KOPT-K1 (cell line): ENCODE measurements around the gene ZBP1.
"Not testable (repeated sequence)": the region's sequence is repeated elsewhere in the genome, so short reads cannot be mapped to it uniquely, and the experiment has no call there.

Experiments used
- H3K27ac ChIP-seq: fragments of 200-600 bp; sonication (generic); 2 replicates; pipeline ENCODE4 v1.5.1; 2016; ENCODE audit warnings: antibody characterized with exemption, mild to moderate bottlenecking, low read depth, low read length; ENCODE audit not compliant: poor library complexity, severe bottlenecking
- H3K36me3 ChIP-seq: fragments of 200-600 bp; sonication (generic); 2 replicates; pipeline ENCODE4 v1.5.1; 2017; ENCODE audit warnings: antibody characterized with exemption, mild to moderate bottlenecking, low read length, moderate library complexity; ENCODE audit not compliant: insufficient read depth
- H3K9me3 ChIP-seq: fragments of 200-600 bp; sonication (generic); 2 replicates; pipeline ENCODE4 v1.5.1; 2017; ENCODE audit warnings: antibody characterized with exemption, low read length, mild to moderate bottlenecking; ENCODE audit not compliant: insufficient read depth, poor library complexity, severe bottlenecking

Gene ZBP1

DNA sequence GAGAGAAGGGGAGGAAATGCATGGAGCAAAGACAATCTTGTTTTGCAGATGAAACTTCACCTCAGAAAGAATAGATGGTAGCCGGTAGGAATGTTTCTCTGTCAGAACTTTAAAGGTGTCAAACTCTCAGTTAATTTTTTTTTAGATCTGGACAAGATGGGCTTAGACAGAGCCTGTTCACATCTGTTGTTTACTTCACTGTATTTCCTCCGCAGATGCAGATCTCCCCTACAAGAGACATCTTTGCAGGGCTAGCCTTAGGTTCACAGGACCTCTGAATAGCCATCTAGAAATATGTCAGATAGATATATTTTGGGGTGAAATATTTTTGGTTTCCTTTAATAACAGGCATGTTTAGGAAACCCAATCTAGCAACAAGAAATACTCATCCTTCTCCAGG lies 12.1 kb upstream of the ZBP1 start:
- H3K27ac ChIP-seq = no peak overlapping the region
- peaks cover 19% of the 10 kb centered on the region for H3K9me3 ChIP-seq

DNA sequence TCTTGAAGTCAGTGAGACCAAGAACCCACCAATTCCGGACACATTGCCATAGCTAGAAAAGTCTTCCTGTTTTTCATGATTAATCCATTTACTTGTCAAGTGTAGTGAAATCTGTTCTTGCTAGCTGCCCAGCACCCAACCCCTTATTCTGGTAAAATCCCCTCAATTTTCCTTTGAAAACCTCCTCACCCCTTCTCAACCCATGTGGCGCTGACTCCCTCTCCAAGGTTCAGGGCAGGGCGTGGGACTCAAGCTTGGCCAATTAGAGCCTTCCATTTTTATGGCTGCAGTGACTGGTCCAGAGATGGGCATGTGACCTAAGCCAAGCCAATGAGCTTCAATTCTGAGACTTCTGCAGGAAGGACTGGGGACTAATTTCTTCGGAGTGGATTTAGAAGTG lies 9.8 kb upstream of the ZBP1 start:
- H3K9me3 ChIP-seq = peaks cover 5% of the 10 kb centered on the region
- H3K36me3 ChIP-seq = no peaks in the 10 kb centered on the region
- H3K27ac ChIP-seq = no peak overlapping the region

More for the DNA sequence above, 12.1 kb upstream of the ZBP1 start:
- no peaks in the 10 kb centered on the region for H3K36me3 ChIP-seq

DNA sequence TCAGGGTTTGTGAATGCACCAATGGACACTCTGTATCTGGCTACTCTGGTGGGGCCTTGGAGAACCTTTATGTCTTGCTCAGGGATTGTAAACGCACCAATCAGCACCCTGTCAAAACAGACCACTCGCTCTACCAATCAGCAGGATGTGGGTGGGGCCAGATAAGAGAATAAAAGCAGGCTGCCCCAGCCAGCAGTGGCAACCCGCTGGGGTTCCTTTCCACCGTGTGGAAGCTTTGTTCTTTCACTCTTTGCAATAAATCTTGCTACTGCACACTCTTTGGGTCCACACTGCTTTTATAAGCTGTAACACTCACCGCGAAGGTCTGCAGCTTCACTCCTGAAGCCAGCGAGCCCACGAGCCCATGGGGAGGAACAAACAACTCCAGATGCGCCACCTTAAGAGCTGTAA lies 9.3 kb upstream of the ZBP1 start:
- H3K27ac ChIP-seq, H3K36me3 ChIP-seq, H3K9me3 ChIP-seq: not testable (repeated sequence)

GRCh38 chr20:57628962-57629308 lies 8.7 kb upstream of the ZBP1 start:
- H3K36me3 ChIP-seq, H3K9me3 ChIP-seq, H3K27ac ChIP-seq: not testable (repeated sequence)

GRCh38 chr20:57628047-57628961 lies 8.1 kb upstream of the ZBP1 start:
- H3K36me3 ChIP-seq = no peaks in the 10 kb centered on the region
- H3K27ac ChIP-seq = peak overlapping the region; percentile 66
- peaks cover 5% of the 10 kb centered on the region for H3K9me3 ChIP-seq

DNA sequence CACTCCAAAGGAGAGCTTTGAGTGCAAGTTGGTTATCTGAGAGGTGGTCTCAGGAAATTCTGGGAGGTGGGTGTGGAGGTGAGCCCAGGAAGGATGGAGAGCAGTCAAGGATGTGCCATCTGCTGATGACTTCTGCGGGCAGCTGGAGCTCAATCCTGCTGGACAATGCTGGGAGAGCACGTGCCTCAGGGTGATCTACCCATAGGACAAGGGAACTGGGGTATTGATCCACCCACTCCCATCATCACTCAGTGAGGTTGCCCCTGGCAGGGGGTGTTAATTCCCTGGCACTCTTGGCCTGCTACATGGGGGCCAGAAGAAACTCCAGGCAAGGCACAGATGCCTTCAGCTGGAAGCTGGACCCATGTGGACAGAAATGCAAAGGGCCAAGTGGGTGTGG lies 7.1 kb upstream of the ZBP1 start:
- Histone ChIP-seq H3K9me3 (peaks cover 5% of the 10 kb centered on the region), H3K27ac (peak overlapping the region; percentile 66)

DNA sequence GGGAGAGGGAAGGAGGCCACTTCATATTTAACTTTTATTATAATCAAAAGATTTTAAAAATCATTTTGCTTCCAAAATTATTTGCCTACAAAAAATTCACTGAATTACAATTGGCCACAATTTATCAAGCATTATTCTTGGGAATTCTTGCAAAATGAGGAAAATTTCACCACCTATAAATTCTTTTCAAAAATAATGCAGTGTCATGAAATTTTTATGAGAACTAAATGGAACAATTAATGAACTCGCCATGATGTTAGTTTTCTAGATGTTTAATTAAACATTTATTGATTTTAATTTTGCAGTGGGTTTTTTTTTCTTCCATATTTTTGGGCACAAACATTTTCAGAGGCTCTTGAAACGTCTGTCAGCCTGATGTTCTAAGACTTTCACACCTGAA lies 5.8 kb upstream of the ZBP1 start:
- H3K9me3 ChIP-seq = peaks cover 5% of the 10 kb centered on the region
- no peak overlapping the region for H3K27ac ChIP-seq
- H3K36me3 ChIP-seq = no peaks in the 10 kb centered on the region

More for the DNA sequence above, 7.1 kb upstream of the ZBP1 start:
- H3K36me3 ChIP-seq = no peaks in the 10 kb centered on the region

DNA sequence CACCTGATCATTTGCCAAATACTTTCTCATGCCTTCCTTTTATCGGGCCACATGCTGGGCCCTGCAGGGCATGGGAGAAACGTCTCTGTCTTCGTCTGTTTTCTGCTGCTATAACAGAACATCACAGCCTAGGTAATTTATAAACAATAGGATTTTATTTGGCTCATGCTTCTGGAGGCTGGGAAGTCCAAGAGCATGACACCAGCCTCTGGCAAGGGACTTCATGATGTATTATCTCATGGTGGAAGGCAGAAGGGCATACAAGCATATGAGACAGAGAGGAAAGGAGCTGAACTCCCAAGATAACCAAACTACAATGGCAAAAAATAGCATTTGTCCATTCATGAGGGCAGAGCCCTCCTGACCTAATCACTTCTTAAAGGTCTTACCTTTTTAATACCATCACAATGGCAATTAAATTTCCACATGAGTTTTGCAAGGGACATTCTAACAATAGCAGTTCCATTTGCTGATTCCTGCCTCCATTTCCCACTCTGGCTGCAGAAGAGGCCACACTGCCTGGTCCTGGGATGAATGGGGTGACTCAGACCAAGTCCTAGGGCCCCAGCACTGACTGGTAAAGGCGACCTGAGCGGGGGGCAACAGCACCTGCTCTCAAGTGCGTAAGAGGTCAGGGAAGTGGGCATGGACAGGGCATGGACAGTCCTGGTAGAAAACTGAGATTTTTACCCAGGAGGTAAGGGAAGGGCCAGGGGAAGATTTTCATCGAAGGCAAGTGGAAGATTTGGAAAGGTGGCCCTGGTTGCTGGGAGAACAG lies 5.1 kb upstream of the ZBP1 start:
- Histone ChIP-seq H3K9me3 (peaks cover 4% of the 10 kb centered on the region), H3K36me3 (no peaks in the 10 kb centered on the region), H3K27ac (no peak overlapping the region)

GRCh38 chr20:57624124-57624523 lies 3.9 kb upstream of the ZBP1 start:
- Histone ChIP-seq H3K27ac (no peak overlapping the region), H3K36me3 (no peaks in the 10 kb centered on the region), H3K9me3 (no peaks in the 10 kb centered on the region)

GRCh38 chr20:57622579-57623381 lies 2.6 kb upstream of the ZBP1 start:
- H3K27ac ChIP-seq = no peak overlapping the region
- H3K36me3 ChIP-seq = no peaks in the 10 kb centered on the region

GRCh38 chr20:57622201-57622570 lies 2.0 kb upstream of the ZBP1 start:
- Histone ChIP-seq H3K27ac (no peak overlapping the region), H3K36me3 (no peaks in the 10 kb centered on the region), H3K9me3 (no peaks in the 10 kb centered on the region)

More at GRCh38 chr20:57622579-57623381, 2.6 kb upstream of the ZBP1 start:
- no peaks in the 10 kb centered on the region for H3K9me3 ChIP-seq

DNA sequence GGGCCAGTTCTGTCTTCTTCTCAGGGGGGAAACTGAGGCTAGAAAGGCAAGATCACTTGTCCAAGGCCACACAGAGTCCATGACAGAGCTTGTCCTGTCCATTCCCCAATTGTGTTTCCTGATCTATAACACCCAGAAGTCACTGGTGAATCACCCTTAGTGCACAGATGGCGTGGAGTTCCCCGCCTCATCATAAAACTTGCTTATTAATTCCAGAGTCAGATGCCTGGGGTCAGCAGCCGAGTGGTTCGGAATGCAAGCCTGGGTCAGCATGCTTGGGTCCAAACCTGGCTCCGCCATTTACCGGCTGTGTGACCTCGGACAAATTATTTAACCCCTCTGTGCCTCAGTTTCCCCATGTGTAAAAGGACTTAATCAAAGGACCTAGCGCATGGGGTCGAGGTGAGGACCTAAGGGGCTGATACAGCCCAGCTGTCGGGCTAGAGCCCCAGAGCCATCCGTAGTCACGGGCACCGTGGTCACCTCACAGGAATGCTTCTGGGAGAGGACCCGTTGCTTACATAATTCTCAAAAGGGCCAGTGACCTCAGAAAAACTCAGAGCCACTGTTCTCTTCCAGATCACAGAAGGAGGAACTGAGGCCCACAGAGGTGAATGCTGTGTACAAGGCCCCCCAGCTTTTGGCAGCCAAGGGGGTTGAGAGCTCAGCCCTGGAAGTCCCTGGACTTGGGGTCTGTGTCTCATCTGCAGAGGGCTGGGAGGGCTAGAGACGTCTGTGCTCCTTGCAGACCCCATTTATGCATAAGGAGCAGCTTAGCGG lies 1.4 kb upstream of the ZBP1 start:
- no peak overlapping the region for H3K27ac ChIP-seq
- no peaks in the 10 kb centered on the region for H3K9me3 ChIP-seq
- no peaks in the 10 kb centered on the region for H3K36me3 ChIP-seq

DNA sequence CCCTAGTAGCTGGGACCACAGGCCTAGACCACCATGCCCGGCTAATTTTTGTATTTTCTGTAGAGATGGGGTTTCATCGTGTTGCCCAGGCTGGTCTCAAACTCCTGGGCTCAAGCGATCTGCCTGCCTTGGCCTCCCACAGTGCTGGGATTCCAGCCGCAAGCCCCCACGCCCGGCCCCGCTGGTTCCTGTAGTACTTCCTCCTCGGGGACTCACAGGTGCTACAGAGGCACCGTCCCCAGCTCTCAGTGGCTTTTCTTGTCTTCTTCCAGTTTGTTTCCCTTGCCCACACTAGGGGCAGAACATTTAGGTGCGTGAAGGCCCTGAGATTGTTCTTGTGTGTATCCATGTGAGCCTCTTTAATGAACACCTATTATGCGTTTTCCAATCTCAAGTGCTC lies 773 bp upstream of the ZBP1 start:
- Histone ChIP-seq H3K27ac (peak overlapping the region; percentile 27), H3K9me3 (no peaks in the 10 kb centered on the region), H3K36me3 (no peaks in the 10 kb centered on the region)

DNA sequence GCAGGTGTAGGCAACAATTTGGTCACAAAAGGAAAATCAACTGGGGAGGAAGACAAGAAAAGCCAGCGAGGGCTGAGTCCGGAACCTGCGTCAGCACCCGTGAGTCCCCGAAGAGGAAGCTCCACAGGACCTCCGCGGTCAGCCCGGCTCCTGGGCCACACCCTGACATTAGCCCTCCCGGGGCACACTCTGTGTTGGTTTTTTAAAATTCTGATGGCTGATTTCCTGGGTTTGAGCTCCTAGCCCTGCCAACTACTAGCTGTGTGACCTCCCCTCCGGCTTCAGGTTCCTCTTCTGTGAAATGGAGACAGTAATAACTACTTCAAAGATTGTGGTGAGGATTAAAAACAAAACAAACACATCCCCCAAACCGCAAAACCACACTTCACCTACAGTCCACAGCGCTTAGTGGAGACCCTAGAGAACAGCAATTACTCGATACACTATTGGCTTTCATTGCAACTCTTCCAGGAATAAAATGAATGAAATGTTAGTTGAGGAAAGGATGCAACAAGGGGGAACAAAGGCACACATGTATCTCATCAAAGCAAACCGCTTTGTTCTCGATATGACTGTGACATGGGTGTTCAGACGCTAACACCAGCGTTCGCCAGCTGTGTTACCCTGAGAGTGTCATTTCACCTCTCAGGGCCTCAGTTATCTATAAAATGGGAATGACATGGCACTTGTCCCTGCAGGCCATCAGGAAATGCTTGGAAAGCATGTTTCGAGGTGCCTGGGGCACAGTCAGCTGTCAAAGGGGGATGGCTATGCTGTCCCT lies 985 bp downstream of the ZBP1 start:
- Histone ChIP-seq H3K27ac (no peak overlapping the region), H3K9me3 (no peaks in the 10 kb centered on the region), H3K36me3 (no peaks in the 10 kb centered on the region)
